MM.1S (cell line): Measurements from ENCODE around the gene XBP1.

Experiments used
- CTCF ChIP-seq: fragments of 300-600 bp; sonication (generic); IDR thresholded peaks from 2 replicates; pipeline ENCODE4 v1.5.1; 2016; ENCODE audit warnings: antibody characterized with exemption, low read length, mixed read lengths
- EZH2phosphoT487 ChIP-seq: fragments of 300-600 bp; sonication (generic); IDR thresholded peaks from 2 replicates; pipeline ENCODE4 v1.6.1; 2018; ENCODE audit warnings: antibody characterized with exemption, low read length

DNA sequence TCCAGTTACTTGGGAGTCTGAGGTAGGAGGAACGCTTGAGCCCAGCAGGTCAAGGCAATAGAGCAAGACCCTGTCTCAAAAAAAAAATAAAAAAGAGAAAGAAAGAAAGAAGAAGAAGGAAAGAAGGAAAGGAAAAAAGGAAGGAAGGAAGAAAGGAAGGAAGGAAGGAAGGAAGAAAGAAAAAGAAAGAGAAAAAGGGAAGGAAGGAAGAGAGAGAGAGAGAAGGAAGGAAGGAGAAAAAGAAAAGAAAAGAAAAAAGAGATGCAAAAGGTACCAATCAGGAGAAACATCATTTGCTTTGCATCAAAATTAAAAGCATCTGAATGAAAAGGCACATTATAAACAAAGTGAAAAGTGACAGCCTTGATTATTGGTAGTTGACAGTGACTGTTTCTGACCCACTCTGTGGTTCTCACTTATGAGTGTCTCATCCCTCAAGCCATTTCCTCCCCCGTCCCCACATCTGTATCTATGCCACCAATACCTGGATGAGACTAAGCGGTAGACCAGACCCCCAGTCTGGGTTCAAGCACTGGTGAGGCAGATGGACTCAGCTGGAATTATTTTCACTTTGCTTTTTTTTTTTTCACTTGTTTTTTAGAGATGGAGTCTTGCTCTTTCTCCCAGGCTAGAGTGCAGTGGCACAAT, 33.0 kb upstream of the XBP1 start:
- TF ChIP-seq CTCF (no peak), EZH2phosphoT487 (no peak)
